HG03354 (cell line): ENCODE results near the gene AGBL1.

ENCODE experiments used
- ATAC-seq: cut with Tn5 transposase; IDR thresholded peaks from one replicate; pipeline ENCODE4 v1.9.1; 2021; ENCODE audit warnings: mild to moderate bottlenecking; ENCODE audit not compliant: unreplicated experiment, poor library complexity, severe bottlenecking

The AGBL1 gene

GRCh38 chr15:86229306-86229705 is 149.6 kb downstream of the AGBL1 start:
- ATAC-seq: no peak

DNA sequence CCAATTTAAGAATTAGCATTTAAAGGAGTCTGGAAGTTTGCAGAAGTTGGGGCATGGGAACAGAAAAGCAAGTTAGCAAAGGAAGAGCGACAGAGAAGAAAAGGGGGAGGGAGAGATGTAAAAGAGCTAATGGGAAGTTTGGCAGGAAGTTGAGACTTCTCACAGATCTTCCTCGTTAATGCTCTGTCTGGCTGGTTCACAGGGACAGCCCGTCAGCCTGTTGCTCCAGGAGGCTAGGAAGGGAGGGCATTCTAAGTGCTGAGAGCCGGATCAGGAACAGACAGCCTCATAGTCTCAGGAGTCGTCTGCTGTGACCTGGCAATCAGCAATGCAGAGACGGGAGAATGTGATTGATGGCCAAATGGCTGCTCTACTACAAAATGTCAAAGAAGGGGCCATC is 150.3 kb downstream of the AGBL1 start:
- ATAC-seq: no peak

DNA sequence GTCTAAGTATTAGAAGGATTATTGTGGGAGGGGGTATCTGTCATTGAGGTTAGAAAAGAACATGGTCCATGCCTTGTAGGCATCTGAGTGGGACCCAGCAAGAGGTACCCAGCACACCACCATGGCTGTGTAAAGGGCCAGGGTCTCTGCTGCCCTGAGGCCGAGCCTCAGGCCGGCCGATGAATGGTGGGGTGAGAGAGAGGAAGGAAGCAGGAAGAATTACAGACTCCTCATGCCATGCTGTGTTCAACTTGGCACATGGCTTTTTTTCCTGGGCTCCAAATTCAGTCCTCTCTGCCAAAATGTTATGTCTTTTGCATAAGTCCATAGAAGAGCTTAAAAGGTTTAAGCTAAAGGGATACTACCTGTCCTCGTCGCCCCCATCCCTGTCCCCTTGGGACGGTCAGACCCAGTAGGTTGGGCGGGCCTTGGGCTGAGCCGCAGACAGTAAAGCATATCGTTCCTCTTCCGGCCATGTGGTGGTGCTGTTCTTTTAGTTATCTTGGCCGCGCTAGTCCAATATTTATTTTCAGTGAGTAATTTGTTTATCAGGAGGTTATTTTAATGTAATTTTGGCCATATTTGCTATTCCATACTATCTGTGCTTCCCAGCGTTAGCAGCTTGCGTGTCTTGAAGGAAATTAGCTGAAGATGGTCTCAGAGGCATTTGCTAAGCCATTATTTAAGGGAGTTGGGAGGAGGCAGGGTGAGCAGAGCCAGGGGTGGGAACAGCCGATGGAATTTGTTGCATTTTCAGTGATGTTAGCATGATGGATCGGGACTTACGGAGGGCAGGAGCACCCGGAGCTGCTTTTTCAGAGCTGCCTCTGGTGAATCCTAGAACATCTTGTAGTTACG is 152.4 kb downstream of the AGBL1 start:
- peak; percentile 79 for ATAC-seq

GRCh38 chr15:86235667-86236066 is 156.0 kb downstream of the AGBL1 start:
- ATAC-seq: no peak

- ATAC-seq: no peak
These were observed 156.9 kb downstream of the AGBL1 start for GRCh38 chr15:86236356-86237110.

- no peak for ATAC-seq
These were observed 157.4 kb downstream of the AGBL1 start for GRCh38 chr15:86237111-86237500.

DNA sequence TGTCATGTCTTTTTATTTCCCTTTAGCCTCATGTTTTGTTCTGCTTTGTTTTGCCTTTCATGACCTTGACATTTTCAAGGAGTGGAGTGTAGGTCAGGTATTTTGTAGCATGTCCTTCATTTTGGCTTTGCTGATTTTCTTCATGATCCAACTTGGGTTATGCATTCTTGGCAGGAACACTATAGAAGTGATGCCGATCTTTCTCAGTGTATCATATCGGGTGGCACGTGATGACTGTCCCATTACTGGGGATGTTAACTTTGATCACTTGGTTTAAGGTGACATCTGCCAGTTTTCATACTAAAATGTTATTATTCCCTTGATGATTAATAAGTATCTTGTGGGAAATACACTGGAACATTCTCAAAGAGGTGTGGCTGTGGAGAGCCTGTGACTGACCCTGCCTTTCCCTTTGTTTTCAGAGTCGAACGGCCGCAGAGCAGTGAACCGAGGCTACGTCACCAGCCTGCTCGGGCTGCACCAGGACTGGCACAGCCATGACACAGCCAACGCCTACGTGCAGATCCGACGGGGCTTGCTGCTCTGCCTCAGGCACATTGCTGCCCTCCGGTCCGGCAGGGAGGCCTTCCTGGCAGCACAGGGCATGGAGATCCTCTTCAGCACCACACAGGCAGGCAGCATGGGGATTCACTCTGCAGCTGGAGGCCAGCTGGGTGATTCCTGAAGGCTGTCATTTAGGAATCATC is 167.7 kb downstream of the AGBL1 start:
- ATAC-seq: no peak

GRCh38 chr15:86255247-86255646 is 175.6 kb downstream of the AGBL1 start:
- ATAC-seq: no peak

DNA sequence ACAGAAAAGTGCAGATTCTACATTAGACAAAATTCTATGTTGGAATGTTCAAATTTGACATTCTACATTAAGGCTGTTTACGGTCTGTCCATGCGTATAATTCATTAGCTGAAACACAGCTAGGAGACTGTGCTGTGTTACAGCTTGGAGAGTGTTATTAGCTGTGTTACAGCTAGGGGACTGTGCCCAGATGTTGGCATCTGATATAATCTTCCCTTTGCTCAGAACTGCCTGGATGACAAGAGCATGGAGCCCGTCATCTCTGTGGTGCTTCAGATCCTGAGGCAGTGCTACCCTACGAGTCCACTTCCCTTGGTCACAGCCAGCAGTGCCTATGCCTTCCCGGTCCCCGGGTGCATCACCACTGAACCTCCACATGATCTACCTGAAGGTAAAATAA is 177.0 kb downstream of the AGBL1 start:
- ATAC-seq: no peak

- no peak for ATAC-seq
These were observed 179.9 kb downstream of the AGBL1 start for GRCh38 chr15:86259589-86259988.

GRCh38 chr15:86263230-86263629 is 183.6 kb downstream of the AGBL1 start:
- ATAC-seq: no peak

DNA sequence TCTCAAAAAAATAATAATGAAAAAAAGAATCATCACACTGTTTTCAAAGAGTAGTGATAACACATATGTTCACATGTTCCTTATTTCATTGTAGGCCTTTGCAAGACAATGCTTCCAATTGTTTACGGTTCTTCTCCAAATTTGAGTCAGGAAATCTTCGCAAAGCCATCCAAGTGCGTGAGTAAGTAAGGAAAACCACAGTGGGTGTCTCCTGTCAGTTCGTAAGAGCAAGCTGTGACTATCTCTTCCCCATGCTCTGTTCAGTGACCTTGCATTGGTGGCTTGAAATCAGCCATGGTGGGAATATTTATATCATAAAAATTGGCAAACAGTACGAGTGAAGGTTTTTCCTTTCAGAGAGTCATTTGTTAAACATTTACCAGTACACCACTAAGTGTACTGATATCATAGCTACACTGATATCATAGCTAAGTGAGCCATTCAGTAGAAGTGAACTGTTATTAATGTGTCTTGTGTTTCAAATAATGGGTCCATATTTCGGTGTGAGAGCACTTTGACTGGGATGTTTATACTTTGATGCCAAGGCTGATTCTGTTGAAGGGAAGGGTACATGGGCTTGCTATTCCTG is 187.3 kb downstream of the AGBL1 start:
- ATAC-seq: no peak

GRCh38 chr15:86267892-86268291 is 188.2 kb downstream of the AGBL1 start:
- no peak for ATAC-seq

DNA sequence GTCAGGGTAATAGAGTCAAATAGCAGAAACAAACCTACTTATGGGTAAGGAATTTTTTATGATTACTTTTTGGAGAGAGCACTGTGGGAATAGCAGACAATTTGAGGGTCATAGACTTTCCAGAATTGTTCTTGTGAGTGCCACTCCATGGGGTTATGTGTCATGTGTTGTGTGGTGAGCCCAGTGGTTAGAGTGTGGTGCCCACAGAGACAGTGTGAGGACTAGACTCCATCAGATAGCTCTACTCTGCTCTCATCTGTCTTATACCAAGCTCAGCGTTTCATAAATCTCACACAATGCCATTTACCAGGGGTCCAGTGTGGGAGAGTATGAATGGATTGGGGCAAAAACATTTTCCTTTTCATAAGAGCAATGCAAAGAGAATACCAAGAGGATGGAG is 188.9 kb downstream of the AGBL1 start:
- ATAC-seq: no peak

DNA sequence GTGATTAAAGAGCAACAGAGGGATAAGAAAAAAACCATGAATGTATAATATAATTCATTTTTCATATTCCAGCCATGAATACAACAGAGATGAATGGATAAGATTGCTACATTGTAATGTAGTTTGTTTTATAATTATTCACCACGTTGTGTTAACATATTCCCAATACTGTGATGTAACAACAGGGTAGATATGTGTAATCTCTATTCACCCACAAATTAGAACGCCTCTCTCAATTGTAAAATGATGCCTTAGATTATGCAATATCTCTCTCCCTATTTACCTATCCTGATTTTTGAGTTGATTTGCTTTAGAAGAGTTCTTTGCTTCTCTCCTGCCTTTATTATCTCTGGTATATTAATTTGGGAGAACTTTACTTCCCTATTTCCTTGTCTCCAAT is 193.6 kb downstream of the AGBL1 start:
- ATAC-seq: no peak

DNA sequence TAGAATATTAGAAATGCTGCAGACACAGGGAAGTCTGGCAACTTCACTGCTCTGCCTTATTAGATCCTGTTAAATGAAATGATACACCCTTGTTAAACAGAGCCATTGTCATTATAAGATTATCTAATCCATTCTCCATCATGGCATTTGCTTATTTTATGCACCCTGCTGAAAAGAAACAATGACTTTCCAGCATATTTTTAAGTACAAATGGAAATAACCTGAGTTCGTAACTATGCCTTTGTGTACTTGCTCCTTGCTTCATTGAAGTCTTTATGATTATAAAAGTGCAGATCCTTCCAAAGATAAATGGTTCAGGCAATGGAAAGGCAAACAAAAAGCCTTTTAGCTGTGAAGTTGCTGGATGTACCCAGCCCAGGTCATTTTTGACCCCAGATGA is 195.7 kb downstream of the AGBL1 start:
- no peak for ATAC-seq

GRCh38 chr15:86278586-86278985 is 198.9 kb downstream of the AGBL1 start:
- ATAC-seq: no peak

- no peak for ATAC-seq
These were observed 205.0 kb downstream of the AGBL1 start for GRCh38 chr15:86284635-86285034.

GRCh38 chr15:86295511-86295910 is 215.8 kb downstream of the AGBL1 start:
- ATAC-seq: no peak

DNA sequence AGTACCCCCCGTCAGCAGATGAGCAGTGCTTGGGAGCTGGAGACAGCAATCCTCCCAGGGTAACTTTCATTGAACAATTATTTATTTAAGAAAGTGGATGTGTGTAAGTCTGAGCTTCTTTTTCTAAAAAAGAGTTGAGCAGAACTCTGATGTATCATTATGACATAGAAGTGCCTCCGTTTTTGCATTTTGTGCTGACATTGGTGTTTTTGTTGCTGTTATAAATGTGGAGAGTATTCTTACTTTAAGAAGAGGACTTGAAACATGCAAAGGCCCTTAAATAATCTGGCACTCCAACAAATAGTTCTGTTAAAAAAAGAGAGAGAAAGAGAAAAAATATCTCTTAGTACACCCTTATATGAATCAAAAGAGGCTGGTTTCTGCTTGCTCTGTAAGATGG is 217.1 kb downstream of the AGBL1 start:
- no peak for ATAC-seq
